Measurements from ENCODE around the gene RAMP3.

DNA sequence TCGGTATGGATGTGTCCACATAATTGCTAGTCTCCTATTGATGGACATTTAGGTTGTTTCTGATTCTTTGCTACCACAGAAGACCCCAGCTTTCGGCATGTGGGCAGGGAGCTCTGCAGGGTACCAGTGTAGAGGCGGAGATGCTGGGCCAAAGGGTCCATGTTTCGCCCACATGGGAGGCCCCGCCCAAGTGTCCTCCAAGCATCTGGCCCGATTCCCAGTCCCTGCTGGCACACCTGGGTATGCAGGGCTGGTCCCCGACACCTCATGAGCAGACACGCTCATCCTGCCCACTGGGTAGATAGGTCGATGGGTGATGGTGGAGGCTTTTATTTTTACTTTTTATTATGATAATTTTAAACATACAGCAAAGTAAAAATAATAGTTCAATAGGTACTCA lies 26.7 kb upstream of the RAMP3 start:
- TF ChIP-seq, protein P1, sequence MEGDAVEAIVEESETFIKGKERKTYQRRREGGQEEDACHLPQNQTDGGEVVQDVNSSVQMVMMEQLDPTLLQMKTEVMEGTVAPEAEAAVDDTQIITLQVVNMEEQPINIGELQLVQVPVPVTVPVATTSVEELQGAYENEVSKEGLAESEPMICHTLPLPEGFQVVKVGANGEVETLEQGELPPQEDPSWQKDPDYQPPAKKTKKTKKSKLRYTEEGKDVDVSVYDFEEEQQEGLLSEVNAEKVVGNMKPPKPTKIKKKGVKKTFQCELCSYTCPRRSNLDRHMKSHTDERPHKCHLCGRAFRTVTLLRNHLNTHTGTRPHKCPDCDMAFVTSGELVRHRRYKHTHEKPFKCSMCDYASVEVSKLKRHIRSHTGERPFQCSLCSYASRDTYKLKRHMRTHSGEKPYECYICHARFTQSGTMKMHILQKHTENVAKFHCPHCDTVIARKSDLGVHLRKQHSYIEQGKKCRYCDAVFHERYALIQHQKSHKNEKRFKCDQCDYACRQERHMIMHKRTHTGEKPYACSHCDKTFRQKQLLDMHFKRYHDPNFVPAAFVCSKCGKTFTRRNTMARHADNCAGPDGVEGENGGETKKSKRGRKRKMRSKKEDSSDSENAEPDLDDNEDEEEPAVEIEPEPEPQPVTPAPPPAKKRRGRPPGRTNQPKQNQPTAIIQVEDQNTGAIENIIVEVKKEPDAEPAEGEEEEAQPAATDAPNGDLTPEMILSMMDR (IDR thresholded peaks at IDR 0.05) = no peak
- TF ChIP-seq POLR2A (IDR thresholded peaks at IDR 0.05) = no peak
